HG03439 (cell line): ENCODE data around the gene DYNLT4.
"Not testable (repeated sequence)": the region's sequence is repeated elsewhere in the genome, so short reads cannot be mapped to it uniquely, and the experiment has no call there.

ENCODE experiments used
- ATAC-seq: cut with Tn5 transposase; IDR thresholded peaks from one replicate; pipeline ENCODE4 v1.9.1; 2021; ENCODE audit warnings: mild to moderate bottlenecking, moderate library complexity; ENCODE audit not compliant: unreplicated experiment

DYNLT4 gene

GRCh38 chr1:44766421-44766820 lies 40.7 kb downstream of the DYNLT4 start:
- not testable (repeated sequence) for ATAC-seq

GRCh38 chr1:44760876-44761275 lies 46.3 kb downstream of the DYNLT4 start:
- no peak for ATAC-seq

DNA sequence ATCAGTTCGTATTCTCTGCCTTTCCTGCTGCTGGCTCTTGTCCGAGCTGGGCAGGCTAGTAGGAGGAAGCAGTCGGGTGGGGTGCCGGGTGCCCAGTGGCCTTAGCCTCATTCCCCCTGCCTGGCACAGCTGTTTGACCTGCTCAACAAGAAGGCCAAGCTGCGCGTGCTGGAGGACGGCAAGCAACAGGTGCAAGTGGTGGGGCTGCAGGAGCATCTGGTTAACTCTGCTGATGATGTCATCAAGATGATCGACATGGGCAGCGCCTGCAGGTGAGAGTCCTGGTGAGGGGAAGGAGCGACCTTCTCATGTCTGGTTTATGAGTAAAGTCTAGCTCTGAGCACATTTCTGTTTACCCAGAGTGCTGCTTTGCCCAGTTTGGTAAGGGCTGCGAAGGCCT lies 48.1 kb downstream of the DYNLT4 start:
- ATAC-seq: no peak

DNA sequence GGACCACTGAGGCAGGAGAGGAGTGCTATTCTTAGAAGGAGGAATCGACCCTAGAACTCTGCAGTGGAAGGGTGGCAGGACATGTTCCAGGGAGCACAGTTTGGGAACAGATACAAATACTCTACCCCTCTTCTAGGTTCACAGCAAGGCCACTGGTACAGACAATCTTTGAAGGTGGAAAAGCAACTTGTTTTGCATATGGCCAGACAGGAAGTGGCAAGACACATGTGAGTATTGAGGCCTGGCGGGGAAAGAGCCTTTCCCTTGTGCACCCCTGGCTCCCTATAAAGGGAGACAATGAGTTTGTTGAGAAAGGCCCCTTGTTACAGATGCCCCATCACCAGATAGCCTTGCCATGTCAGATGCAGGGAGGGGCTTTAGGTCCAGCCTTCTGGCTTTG lies 49.7 kb downstream of the DYNLT4 start:
- no peak for ATAC-seq
